Left renal pelvis (tissue), 4 donors: Measurements from ENCODE around the gene IAPP. TPM values are rescaled to one million over a fixed set of nuclear protein-coding genes. Genes with fewer than 3 reads are reported as not detected.
"Not testable (repeated sequence)": the region's sequence is repeated elsewhere in the genome, so short reads cannot be mapped to it uniquely, and the experiment has no call there.

Source experiments
- DNase-seq, 4 donors: peaks; one replicate each; pipeline ENCODE4 v3.0.0-alpha.2; 2013; ENCODE audit warnings: low read depth in 4 of 4, low spot score in 3 of 4
- polyA plus RNA-seq, 4 donors: library from polyadenylated mRNA; unstranded; fragments of 120-200 nt; gene quantifications; one replicate each; pipeline ENCODE4 v1.2.1, GENCODE V29; 2013; ENCODE audit not compliant: insufficient read length in 4 of 4

Gene IAPP
- polyA plus RNA-seq, result not detected

GRCh38 chr12:21372602-21373001 lies at the start of gene IAPP:
Gene IAPP, plus strand, starts transcription at chr12:21372902. Its CDS starts 450 bp downstream, at chr12:21373352.
- no peak for DNase-seq

GRCh38 chr12:21323736-21324135 lies 49.0 kb upstream of the IAPP start:
- no peak for DNase-seq

GRCh38 chr12:21324551-21324950 lies 48.2 kb upstream of the IAPP start:
- no peak for DNase-seq

- DNase-seq, result no peak
Observed at GRCh38 chr12:21328578-21328977, 44.1 kb upstream of the IAPP start.

GRCh38 chr12:21330682-21331253 lies 41.9 kb upstream of the IAPP start:
- no peak for DNase-seq

GRCh38 chr12:21334771-21335325 lies 37.9 kb upstream of the IAPP start, which contains the start of gene SLCO1A2:
Gene SLCO1A2, minus strand, starts transcription at chr12:21334917. Its CDS starts 270 bp downstream, at chr12:21334647.
- no peak for DNase-seq

GRCh38 chr12:21336656-21337055 lies 36.0 kb upstream of the IAPP start:
- DNase-seq, result no peak

GRCh38 chr12:21337453-21337852 lies 35.2 kb upstream of the IAPP start:
- DNase-seq, result no peak

- no peak for DNase-seq
Observed at GRCh38 chr12:21337959-21338744, 34.5 kb upstream of the IAPP start.

- no peak for DNase-seq
Observed at GRCh38 chr12:21339921-21340320, 32.8 kb upstream of the IAPP start.

GRCh38 chr12:21340403-21340802 lies 32.3 kb upstream of the IAPP start:
- DNase-seq, result no peak

- DNase-seq, result no peak
Observed at GRCh38 chr12:21341769-21342168, 30.9 kb upstream of the IAPP start.

- DNase-seq, result no peak
Observed at GRCh38 chr12:21343636-21344035, 29.1 kb upstream of the IAPP start.

- no peak for DNase-seq
Observed at GRCh38 chr12:21346542-21347205, 26.0 kb upstream of the IAPP start.

GRCh38 chr12:21350975-21351374 lies 21.7 kb upstream of the IAPP start:
- no peak for DNase-seq

GRCh38 chr12:21353487-21353886 lies 19.2 kb upstream of the IAPP start:
- no peak for DNase-seq

- no peak for DNase-seq
Observed at GRCh38 chr12:21353948-21354347, 18.8 kb upstream of the IAPP start.

GRCh38 chr12:21354641-21355040 lies 18.1 kb upstream of the IAPP start:
- no peak for DNase-seq

- not testable (repeated sequence) for DNase-seq
Observed at GRCh38 chr12:21360632-21361031, 12.1 kb upstream of the IAPP start.

- no peak for DNase-seq
Observed at GRCh38 chr12:21369141-21369980, 3.3 kb upstream of the IAPP start.
